ENCODE measurements around the gene CSNK1A1. TPM values are rescaled to one million over a fixed set of nuclear protein-coding genes. Genes with fewer than 3 reads are reported as not detected.

Gene CSNK1A1
- total RNA-seq, 1 donor from 2014 or later: 191 TPM

DNA sequence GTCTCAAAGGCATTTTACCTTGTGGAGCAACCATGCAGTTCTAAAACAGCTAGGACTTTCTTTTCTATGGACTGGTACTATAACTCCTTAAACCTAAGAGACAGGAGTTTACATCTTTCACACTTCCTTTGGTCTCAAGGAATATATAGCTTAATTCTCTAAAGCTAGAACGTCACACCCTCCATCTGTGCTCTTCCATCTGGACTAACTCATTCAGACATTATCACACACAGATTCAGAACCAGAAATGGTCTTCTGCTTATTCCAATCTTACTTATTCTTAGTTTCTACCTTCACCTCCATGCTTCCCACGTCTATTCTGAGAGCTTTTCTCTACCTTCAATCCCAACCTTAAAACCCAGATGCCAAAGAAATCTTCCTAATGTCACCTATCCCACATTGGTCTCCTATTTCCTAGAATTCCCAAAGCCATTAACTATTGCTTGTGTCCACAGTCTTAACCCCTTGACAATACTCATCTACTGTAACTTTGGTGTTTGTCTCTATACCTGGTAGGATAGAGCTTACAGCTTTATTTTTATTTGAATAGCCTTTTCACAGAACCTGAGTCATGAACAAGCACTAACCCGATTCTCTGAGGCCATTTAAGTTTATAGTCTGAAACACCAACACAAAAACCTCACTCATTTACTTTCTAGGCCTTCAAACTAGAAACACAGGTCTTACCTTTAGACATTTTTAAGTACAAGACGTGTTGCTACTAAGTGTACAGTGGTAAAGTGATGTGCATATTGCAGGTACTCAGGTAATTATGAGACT is 22.8 kb downstream of the CSNK1A1 start:
- Histone ChIP-seq H3K27ac (no peak overlapping the region), H3K4me1 (peaks cover 81% of the 10 kb centered on the region), H3K4me3 (no peak overlapping the region), H3K9me3 (no peaks in the 10 kb centered on the region), H3K27me3 (no peaks in the 10 kb centered on the region), H3K36me3 (peaks cover 23% of the 10 kb centered on the region)
- DNase-seq (no peak), ATAC-seq (no peak)
- TF ChIP-seq CTCF (IDR thresholded peaks at IDR 0.05): no peak
- intact Hi-C loops (cut with DNase I): no loop called here

- no peaks in the 10 kb centered on the region for H3K9me3 ChIP-seq
- peaks cover 67% of the 10 kb centered on the region for H3K4me1 ChIP-seq
- H3K27ac ChIP-seq: peak overlapping the region; percentile 39
- intact Hi-C loops (cut with DNase I): no loop called here
- DNase-seq (no peak), ATAC-seq (no peak)
- peaks cover 30% of the 10 kb centered on the region for H3K36me3 ChIP-seq
- H3K4me3 ChIP-seq: no peak overlapping the region
- H3K27me3 ChIP-seq: no peaks in the 10 kb centered on the region
- TF ChIP-seq CTCF (IDR thresholded peaks at IDR 0.05): no peak
These were observed 24.2 kb downstream of the CSNK1A1 start for GRCh38 chr5:149526845-149527590.

GRCh38 chr5:149521739-149522685 is 29.2 kb downstream of the CSNK1A1 start:
- H3K9me3 ChIP-seq: no peaks in the 10 kb centered on the region
- peaks cover 45% of the 10 kb centered on the region for H3K36me3 ChIP-seq
- H3K27me3 ChIP-seq: no peaks in the 10 kb centered on the region
- no peak overlapping the region for H3K27ac ChIP-seq
- DNase-seq: no peak
- peaks cover 67% of the 10 kb centered on the region for H3K4me1 ChIP-seq
- no peak for TF ChIP-seq CTCF (IDR thresholded peaks at IDR 0.05)
- intact Hi-C loops (cut with DNase I): no loop called here
- no peak overlapping the region for H3K4me3 ChIP-seq
- no peak for ATAC-seq

GRCh38 chr5:149519601-149520000 is 31.6 kb downstream of the CSNK1A1 start:
- Histone ChIP-seq H3K4me1 (peaks cover 47% of the 10 kb centered on the region), H3K9me3 (no peaks in the 10 kb centered on the region), H3K27ac (no peak overlapping the region), H3K4me3 (no peak overlapping the region), H3K36me3 (peaks cover 55% of the 10 kb centered on the region), H3K27me3 (no peaks in the 10 kb centered on the region)
- intact Hi-C loops (cut with DNase I): no loop called here
- DNase-seq: no peak
- no peak for ATAC-seq
- no peak for TF ChIP-seq CTCF (IDR thresholded peaks at IDR 0.05)

DNA sequence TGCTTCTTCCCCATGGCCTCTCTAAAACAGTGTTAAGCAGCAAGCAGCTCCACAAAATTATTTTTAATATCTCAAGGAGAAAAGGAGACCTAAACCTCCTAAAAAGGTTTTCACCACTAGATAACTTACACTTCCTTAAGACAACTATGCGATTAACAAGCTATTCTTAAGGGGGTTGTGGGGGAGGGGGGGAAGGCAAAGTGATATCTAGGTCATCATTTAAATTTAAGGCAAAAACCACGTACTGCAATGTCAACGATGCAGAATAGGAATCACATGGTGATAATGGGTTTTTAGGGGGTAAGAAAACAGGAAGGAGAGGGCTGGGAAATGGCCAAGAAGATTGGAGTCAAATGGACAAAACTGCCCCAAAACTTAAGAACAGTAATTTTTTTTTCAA is 32.6 kb downstream of the CSNK1A1 start:
- H3K36me3 ChIP-seq: peaks cover 47% of the 10 kb centered on the region
- H3K27me3 ChIP-seq: no peaks in the 10 kb centered on the region
- H3K4me1 ChIP-seq: peaks cover 47% of the 10 kb centered on the region
- no peak overlapping the region for H3K27ac ChIP-seq
- no peaks in the 10 kb centered on the region for H3K9me3 ChIP-seq
- no peak for TF ChIP-seq CTCF (IDR thresholded peaks at IDR 0.05)
- intact Hi-C loops (cut with DNase I): no loop called here
- ATAC-seq: no peak
- no peak for DNase-seq
- H3K4me3 ChIP-seq: no peak overlapping the region

Measured in upper lobe of right lung (tissue), 1 donor.